SK-N-MC (cell line): ENCODE data around the gene GRXCR1.

Source experiments
- EZH2 ChIP-seq: fragments of 200-600 bp; sonication (generic); IDR thresholded peaks from one replicate; pipeline ENCODE4 v1.6.1; 2017; ENCODE audit warnings: antibody characterized with exemption
- POLR2AphosphoS5 ChIP-seq: IDR thresholded peaks from 2 replicates; pipeline ENCODE4 v1.6.1; 2012; ENCODE audit warnings: mild to moderate bottlenecking, low read depth, low read length, borderline replicate concordance

- no peak for TF ChIP-seq EZH2
- no peak for TF ChIP-seq POLR2AphosphoS5
Observed at GRCh38 chr4:42915484-42915883, 23.0 kb downstream of the GRXCR1 start.
